HK-2 (cell line): ENCODE measurements around the gene RRP1.

Source experiments
- DNase-seq: peaks from one replicate; pipeline ENCODE4 v3.0.0-alpha.2; 2018; ENCODE audit not compliant: unreplicated experiment

The RRP1 gene

GRCh38 chr21:43758811-43759210 is 30.6 kb upstream of the RRP1 start:
- no peak for DNase-seq

- no peak for DNase-seq
Measured at GRCh38 chr21:43759651-43760050, 29.7 kb upstream of the RRP1 start.

GRCh38 chr21:43760391-43760958 is 28.9 kb upstream of the RRP1 start:
- no peak for DNase-seq

GRCh38 chr21:43761886-43762285 is 27.5 kb upstream of the RRP1 start:
- no peak for DNase-seq

GRCh38 chr21:43762303-43763128 is 26.9 kb upstream of the RRP1 start:
- no peak for DNase-seq

GRCh38 chr21:43763901-43764523 is 25.4 kb upstream of the RRP1 start:
- DNase-seq, result no peak

GRCh38 chr21:43764576-43765495 is 24.5 kb upstream of the RRP1 start:
- no peak for DNase-seq

- no peak for DNase-seq
Measured at GRCh38 chr21:43766734-43767497, 22.5 kb upstream of the RRP1 start.

- DNase-seq, result no peak
Measured at GRCh38 chr21:43767498-43767983, 21.8 kb upstream of the RRP1 start.

- DNase-seq, result peak; percentile 71
Measured at GRCh38 chr21:43767984-43768867, 21.2 kb upstream of the RRP1 start.

GRCh38 chr21:43768868-43769167 is 20.6 kb upstream of the RRP1 start:
- DNase-seq, result no peak

GRCh38 chr21:43769325-43769958 is 19.9 kb upstream of the RRP1 start:
- no peak for DNase-seq

- no peak for DNase-seq
Measured at GRCh38 chr21:43770066-43770655, 19.2 kb upstream of the RRP1 start.

GRCh38 chr21:43771199-43771675 is 18.1 kb upstream of the RRP1 start:
- no peak for DNase-seq

GRCh38 chr21:43771698-43772424 is 17.5 kb upstream of the RRP1 start:
- no peak for DNase-seq

- DNase-seq, result no peak
Measured at GRCh38 chr21:43772425-43772821, 17.0 kb upstream of the RRP1 start.

GRCh38 chr21:43774163-43774562 is 15.2 kb upstream of the RRP1 start:
- DNase-seq, result no peak

GRCh38 chr21:43775190-43775589 is 14.2 kb upstream of the RRP1 start:
- DNase-seq, result no peak
